NCI-H2107 treated with DMSO at 0.1 percent for 48 hours (cell line): Measurements from ENCODE around the gene SPPL2A.
"Not testable (repeated sequence)": the region's sequence is repeated elsewhere in the genome, so short reads cannot be mapped to it uniquely, and the experiment has no call there.

Source experiments
- DNase-seq: peaks from one replicate; lab custom pipeline; 2025; ENCODE audit not compliant: unreplicated experiment; lab: John Stamatoyannopoulos, UW

The SPPL2A gene

DNA sequence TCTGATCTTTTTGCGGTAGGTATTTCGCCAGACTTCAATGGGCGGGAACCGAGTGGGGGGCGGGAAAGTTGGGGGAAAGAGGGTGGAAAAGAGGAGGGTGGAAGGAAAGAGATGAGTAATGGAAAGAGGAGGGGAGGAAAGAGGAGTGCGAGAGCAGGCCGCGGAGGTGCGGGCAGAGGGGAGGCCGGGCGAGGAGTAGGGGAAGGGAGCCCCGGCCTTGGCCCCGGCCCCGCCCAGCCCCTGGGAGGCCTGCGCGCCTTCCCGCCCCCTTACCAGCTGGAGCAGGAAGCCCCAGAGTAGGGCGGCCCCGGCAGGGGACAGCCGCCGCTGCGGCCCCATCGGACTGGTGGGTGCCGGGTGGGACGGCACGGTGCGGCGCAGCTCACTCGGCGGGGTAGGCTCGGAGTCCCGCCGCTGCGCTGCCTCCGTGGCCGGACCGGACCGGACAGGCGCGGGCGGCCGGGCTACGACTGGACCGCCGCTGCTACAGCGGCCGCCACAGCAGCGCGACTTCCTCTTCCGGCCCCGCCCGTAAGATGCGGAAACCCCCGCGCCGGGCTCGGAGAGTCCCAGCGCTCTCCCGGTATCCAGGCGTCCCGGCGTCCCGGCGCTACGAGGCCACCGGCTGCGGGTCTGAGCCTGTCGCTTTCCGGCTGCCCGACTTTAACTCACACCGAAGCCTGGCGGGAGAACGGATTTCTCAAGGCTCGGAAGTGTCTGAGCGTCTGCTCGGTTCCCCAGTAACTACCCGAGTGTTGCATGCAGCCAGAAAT is at the start of gene SPPL2A:
TSS of gene SPPL2A (minus strand) at position 512 of the 773 bp plus-strand sequence. CDS start at position 339, 173 bp downstream.
- peak; percentile 9 for DNase-seq

DNA sequence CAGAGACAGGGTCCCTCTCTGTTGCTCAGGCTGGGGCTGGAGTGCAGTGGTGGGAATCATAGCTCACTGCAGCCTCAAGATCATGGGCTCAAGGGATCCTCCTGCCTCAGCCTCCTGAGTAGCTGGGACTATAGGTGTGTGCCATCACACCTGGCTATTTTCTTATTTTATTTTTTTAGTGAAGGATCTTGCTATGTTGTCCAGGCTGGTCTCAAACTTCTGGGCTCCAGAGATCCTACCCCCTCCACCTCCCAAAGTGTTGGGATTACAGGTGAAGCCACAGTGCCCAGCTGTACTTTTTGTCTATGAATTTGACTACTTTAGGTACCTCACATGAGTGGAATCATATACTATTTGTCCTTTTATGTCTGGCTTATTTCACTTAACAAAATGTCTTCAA is 49.1 kb upstream of the SPPL2A start:
- no peak for DNase-seq

DNA sequence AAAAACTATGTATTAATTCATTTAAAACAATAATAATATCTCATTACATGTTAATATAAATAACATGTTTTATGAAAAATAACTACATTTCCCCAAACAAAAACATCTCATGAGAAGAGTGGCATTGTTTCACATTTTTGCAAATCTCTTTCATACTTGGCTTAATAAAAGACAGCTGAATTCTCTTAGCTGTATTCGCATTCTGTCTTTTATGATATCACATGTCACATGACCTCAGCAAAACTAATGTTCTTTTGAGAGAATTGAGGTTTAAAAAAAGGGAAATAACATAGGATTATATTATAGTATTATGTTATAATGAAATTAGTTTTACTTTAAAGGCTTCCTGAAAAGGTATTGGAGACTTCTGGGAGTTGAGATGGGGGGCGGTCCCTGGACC is 48.4 kb upstream of the SPPL2A start:
- DNase-seq = no peak

DNA sequence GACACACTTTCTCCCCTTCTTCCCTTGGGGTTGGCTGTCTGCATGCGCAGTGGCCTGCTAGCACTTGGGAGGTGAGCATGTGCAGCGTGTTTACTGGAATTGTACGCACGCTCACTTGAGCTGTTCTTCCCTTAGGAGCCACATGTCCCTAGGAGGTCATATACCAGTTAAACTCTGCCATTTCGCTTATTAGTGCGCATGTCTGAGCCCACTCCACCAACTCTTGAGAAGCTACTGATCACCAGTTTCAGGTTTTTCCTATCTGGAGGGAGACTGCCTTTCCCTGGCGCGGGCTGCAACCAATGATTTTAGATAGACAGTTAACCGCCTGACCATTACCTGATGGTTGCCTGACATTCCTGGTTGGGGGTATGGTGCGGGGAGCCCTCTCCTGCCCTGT is 47.6 kb upstream of the SPPL2A start:
- no peak for DNase-seq

GRCh38 chr15:50812181-50812506 is 46.6 kb upstream of the SPPL2A start:
- not testable (repeated sequence) for DNase-seq

DNA sequence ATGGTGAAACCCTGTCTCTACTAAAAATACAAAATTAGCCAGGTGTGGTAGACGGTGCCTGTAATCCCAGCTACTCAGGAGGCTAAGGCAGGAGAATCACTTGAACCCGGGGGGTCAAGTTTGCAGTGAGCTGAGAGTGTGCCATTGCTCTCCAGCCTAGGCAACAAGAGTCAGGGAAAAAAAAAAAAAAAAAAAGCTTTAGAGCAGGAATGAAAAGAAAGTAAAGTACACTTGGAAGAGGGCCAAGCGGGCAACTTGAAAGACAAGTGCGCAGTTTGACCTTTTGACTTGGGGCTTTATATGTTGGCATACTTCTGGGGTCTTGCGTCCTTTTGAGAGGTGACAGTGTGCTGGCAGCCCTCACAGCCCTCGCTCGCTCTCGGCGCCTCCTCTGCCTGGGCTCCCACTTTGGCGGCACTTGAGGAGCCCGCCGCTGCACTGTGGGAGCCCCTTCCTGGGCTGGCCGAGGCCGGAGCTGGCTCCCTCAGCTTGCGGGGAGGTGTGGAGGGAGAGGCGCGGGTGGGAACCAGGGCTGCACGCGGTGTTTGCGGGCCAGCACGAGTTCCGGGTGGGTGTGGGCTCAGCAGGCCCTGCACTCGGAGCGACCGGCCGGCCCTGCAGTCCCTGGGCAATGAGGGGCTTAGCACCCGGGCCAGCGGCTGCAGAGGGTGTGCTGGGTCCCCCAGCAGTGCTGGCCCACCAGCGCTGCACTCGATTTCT is 46.1 kb upstream of the SPPL2A start:
- not testable (repeated sequence) for DNase-seq

GRCh38 chr15:50810128-50810527 is 44.6 kb upstream of the SPPL2A start:
- DNase-seq = no peak

DNA sequence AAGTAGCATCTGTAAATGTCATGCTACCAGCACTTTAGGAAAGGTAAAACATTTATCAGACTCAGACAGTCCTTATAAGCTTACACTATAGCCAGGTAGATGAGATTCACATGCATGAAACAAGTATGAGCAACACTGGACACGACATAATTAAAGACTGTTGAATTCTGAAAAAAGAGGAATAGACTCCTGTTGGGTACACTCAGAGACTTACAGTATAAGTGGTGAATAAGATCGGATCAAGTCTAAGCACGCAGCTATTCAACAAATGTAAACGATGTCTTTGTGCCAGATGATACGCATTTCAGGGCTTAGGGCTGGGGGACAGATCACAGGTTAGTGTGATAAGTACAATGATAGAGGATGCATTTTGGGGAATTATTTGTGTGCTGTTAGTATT is 43.2 kb upstream of the SPPL2A start:
- DNase-seq = no peak

DNA sequence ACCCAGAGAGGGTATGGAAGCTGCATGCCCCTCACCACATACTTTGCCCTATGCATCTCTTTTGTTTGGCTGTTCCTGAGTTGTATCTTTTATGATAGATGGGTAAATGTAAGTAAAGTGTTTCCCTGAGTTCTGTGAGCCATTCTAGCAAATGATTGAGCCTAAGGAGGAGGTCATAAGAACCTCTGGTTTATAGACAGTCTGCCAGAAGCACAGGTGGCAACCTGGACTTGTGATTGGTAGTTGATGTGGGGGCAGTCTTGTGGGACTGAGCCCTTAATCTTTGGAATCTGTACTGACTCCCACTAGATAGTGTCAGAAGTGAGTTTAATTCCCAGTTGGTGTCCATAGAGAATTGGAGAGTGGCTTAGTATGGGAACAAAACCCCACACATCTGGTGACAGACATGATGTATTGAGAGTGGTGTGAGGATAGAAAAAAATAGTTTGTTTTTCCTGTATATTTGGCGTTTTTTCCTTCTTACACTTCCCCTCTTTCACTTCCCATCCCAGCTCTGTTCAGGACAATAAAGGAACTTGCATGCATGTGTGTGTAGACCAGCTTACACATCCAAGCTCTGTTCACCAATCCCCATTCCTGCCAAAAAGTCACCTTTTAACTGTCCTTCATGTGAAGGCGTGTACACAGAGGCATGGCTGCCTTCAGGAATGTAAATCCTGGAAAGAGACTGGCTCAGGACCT is 38.1 kb upstream of the SPPL2A start:
- no peak for DNase-seq

DNA sequence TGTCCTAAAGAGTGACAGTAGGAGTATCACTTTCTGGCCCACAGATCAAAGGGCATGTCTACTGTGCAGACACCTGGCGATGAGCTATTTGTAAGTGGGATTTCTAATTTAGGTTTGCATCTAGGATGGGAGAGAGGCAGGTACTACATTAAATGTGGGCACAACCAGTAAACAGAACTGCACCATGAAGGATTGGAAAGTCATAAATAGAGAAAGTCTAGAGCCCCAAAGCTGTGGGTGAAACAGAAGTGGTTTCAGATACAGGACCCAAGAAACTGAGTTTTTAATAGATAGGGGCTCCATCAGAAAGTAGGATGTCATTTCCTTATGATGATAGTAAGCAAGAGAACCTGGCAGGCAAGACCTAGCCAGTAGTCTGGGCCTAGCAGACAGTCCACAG is 35.2 kb upstream of the SPPL2A start:
- no peak for DNase-seq

DNA sequence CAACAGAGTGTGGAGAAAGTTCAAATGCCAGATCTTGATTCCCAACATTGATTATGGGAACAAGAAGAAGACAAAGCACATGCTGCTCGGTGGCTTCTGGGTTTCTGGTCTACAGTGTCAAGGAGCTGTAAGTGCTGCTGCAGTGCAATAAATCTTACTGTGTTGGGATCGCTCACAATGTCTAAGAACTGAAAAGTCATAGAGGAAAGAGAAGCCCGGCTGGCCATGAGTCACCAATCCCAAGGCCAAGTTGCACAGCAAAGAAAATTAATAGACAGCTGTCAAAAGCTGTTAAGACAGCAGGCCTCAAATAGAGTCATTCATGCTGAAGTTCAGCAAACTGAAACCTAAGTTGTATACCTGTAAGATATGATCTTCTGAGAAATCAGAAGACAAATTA is 33.2 kb upstream of the SPPL2A start:
- DNase-seq = no peak

GRCh38 chr15:50797926-50798325 is 32.4 kb upstream of the SPPL2A start:
- no peak for DNase-seq

- DNase-seq = no peak
These were observed 26.0 kb upstream of the SPPL2A start for GRCh38 chr15:50791486-50791885.

GRCh38 chr15:50790778-50791453 is 25.4 kb upstream of the SPPL2A start:
- no peak for DNase-seq

GRCh38 chr15:50786871-50787270 is 21.4 kb upstream of the SPPL2A start:
- no peak for DNase-seq

- DNase-seq = no peak
These were observed 20.9 kb upstream of the SPPL2A start for GRCh38 chr15:50786438-50786837.

GRCh38 chr15:50783895-50784294 is 18.4 kb upstream of the SPPL2A start:
- DNase-seq = no peak

DNA sequence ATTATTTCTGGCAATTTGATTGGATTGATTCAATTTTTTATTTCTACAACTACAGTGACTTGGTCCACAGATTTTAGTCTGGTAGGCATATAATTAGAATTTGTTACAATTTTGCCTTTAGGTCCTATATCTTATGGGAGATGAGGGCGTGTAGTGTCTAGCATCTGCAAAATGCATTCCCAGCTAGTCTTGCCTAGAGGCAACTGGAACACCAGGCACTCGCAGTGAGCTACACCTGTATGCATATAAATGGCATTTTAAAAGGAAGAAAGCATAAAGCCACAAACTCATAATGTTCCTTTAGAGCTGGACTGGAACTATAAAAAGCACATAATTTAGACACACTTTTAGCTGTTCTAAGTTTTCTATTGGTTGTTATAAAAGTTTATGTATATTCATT is 17.9 kb upstream of the SPPL2A start:
- DNase-seq = no peak

DNA sequence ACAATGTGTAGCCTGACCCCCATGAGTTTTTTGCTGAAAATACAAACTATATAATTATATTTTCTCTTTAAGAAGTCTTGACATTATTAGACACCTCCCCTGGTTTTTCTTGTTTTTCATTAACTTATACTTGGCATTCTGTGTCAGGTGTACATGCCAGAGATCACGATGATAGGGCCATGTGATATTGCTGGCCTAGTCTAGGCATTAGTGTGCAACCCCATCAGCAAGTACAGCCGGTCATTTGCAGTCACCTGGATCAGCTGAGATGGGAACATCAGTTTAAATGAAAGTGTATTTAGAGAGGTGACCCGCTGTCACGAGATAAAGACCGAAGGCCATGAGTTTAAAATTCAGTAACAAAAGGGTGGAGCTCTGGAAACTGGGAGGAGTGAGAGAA is 12.6 kb upstream of the SPPL2A start:
- DNase-seq = no peak

- DNase-seq = no peak
These were observed 11.5 kb upstream of the SPPL2A start for GRCh38 chr15:50777042-50777441.

DNA sequence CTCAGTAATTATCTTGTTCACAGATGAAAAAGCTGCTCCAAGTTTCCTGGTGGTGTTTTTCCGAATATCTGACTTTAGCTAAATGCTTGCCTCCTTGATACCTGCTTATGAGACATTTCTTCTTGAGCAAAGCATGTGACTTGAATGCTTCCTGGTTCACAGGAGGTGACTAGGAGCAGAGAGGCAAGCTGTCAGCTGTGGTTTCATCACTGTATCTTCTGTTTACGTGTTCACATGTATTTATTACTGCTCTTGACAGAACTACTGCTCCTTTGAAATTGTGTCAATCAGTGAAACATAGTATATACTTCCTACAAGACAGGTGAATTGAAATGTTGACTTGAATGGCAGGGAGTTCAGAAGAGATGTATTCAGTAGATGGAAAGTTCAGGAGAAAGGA is 8.9 kb upstream of the SPPL2A start:
- no peak for DNase-seq

DNA sequence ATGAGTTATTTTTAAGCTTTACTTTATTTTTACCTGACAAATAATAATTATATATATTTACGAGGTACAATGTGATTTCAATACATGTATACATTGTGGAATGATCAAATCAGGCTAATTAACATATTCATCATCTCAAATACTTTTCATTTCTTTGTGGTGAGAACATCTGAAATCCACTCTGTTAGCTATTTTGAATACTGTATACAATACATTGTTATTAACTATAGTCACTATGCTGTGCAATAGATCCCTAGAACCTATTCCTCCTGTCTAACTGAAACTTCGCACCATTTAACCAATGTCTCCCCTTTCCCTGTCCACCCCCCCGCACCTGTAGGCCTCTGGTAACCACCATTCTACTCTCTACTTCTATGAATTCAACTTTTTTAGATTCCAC is 7.9 kb upstream of the SPPL2A start:
- DNase-seq = no peak
